Ishikawa (cell line): ENCODE measurements around the gene MYLK.
A peak's percentile ranks its signal among the peaks of the same experiment; 100 is the strongest.

Experiments used
- CEBPB ChIP-seq: IDR thresholded peaks from 2 replicates; pipeline ENCODE4 v1.6.1; 2012
- CREB1 ChIP-seq: IDR thresholded peaks from 2 replicates; pipeline ENCODE4 v1.6.1; 2012; ENCODE audit warnings: low read depth
- EGR1 ChIP-seq: IDR thresholded peaks from 2 replicates; pipeline ENCODE4 v1.6.1; 2012
- EP300 ChIP-seq: IDR thresholded peaks from 2 replicates; pipeline ENCODE4 v1.6.1; 2012; ENCODE audit warnings: borderline replicate concordance
- FOXM1 ChIP-seq: IDR thresholded peaks from 2 replicates; pipeline ENCODE4 v1.6.1; 2012; ENCODE audit warnings: low read depth, borderline replicate concordance
- NFIC ChIP-seq: IDR thresholded peaks from 2 replicates; pipeline ENCODE4 v1.6.1; 2012
- RAD21 ChIP-seq: IDR thresholded peaks from 2 replicates; pipeline ENCODE4 v1.6.1; 2012; ENCODE audit warnings: low read depth
- TAF1 ChIP-seq: IDR thresholded peaks from 2 replicates; pipeline ENCODE4 v1.6.1; 2012; ENCODE audit warnings: low read depth, mild to moderate bottlenecking
- TCF12 ChIP-seq: IDR thresholded peaks from 2 replicates; pipeline ENCODE4 v1.6.1; 2012; ENCODE audit warnings: low read depth
- TEAD4 ChIP-seq: IDR thresholded peaks from 2 replicates; pipeline ENCODE4 v1.6.1; 2012
- YY1 ChIP-seq: IDR thresholded peaks from 2 replicates; pipeline ENCODE4 v1.6.1; 2012; ENCODE audit warnings: low read depth
- ZBTB7A ChIP-seq: IDR thresholded peaks from 2 replicates; pipeline ENCODE4 v1.6.1; 2012; ENCODE audit warnings: low read depth
- TF ChIP-seq, protein P1 (sequence below): IDR thresholded peaks from 2 replicates; pipeline ENCODE4 v1.6.1; 2012
- TF ChIP-seq, protein P2 (sequence below): IDR thresholded peaks from 2 replicates; pipeline ENCODE4 v1.6.1; 2012; ENCODE audit warnings: low read depth, mild to moderate bottlenecking
- TF ChIP-seq, protein P3 (sequence below): IDR thresholded peaks from 2 replicates; pipeline ENCODE4 v1.6.1; 2012

The MYLK gene

DNA sequence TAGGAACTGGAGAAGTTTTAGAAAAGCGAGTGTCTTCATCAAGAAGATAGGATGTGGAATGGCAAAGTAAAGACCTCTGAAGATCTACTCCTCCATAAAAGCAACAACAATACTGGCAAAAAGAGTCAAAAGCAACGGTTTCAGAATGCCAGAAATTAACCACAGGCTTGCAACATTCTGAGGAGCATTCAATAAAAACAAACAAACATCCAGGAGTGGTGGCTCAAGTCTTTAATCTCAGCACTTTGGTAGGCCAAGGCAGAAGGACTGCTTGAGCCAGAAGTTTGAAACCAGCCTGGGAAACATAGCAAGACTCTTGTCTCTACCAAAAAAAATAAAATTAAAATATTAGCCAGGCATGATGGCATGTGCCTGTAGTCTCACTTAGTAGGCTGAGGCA lies 156.1 kb downstream of the MYLK start:
- TF ChIP-seq, protein P1, sequence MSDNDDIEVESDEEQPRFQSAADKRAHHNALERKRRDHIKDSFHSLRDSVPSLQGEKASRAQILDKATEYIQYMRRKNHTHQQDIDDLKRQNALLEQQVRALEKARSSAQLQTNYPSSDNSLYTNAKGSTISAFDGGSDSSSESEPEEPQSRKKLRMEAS, result no peak
- no peak for TF ChIP-seq TEAD4
- no peak for TF ChIP-seq TAF1
- TF ChIP-seq, protein P2, sequence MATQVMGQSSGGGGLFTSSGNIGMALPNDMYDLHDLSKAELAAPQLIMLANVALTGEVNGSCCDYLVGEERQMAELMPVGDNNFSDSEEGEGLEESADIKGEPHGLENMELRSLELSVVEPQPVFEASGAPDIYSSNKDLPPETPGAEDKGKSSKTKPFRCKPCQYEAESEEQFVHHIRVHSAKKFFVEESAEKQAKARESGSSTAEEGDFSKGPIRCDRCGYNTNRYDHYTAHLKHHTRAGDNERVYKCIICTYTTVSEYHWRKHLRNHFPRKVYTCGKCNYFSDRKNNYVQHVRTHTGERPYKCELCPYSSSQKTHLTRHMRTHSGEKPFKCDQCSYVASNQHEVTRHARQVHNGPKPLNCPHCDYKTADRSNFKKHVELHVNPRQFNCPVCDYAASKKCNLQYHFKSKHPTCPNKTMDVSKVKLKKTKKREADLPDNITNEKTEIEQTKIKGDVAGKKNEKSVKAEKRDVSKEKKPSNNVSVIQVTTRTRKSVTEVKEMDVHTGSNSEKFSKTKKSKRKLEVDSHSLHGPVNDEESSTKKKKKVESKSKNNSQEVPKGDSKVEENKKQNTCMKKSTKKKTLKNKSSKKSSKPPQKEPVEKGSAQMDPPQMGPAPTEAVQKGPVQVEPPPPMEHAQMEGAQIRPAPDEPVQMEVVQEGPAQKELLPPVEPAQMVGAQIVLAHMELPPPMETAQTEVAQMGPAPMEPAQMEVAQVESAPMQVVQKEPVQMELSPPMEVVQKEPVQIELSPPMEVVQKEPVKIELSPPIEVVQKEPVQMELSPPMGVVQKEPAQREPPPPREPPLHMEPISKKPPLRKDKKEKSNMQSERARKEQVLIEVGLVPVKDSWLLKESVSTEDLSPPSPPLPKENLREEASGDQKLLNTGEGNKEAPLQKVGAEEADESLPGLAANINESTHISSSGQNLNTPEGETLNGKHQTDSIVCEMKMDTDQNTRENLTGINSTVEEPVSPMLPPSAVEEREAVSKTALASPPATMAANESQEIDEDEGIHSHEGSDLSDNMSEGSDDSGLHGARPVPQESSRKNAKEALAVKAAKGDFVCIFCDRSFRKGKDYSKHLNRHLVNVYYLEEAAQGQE, result no peak
- no peak for TF ChIP-seq EGR1
- TF ChIP-seq ZBTB7A, result no peak
- TF ChIP-seq TCF12, result no peak
- no peak for TF ChIP-seq NFIC
- no peak for TF ChIP-seq CEBPB
- TF ChIP-seq, protein P3, sequence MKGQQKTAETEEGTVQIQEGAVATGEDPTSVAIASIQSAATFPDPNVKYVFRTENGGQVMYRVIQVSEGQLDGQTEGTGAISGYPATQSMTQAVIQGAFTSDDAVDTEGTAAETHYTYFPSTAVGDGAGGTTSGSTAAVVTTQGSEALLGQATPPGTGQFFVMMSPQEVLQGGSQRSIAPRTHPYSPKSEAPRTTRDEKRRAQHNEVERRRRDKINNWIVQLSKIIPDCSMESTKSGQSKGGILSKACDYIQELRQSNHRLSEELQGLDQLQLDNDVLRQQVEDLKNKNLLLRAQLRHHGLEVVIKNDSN, result no peak
- no peak for TF ChIP-seq FOXM1
- TF ChIP-seq RAD21, result no peak

DNA sequence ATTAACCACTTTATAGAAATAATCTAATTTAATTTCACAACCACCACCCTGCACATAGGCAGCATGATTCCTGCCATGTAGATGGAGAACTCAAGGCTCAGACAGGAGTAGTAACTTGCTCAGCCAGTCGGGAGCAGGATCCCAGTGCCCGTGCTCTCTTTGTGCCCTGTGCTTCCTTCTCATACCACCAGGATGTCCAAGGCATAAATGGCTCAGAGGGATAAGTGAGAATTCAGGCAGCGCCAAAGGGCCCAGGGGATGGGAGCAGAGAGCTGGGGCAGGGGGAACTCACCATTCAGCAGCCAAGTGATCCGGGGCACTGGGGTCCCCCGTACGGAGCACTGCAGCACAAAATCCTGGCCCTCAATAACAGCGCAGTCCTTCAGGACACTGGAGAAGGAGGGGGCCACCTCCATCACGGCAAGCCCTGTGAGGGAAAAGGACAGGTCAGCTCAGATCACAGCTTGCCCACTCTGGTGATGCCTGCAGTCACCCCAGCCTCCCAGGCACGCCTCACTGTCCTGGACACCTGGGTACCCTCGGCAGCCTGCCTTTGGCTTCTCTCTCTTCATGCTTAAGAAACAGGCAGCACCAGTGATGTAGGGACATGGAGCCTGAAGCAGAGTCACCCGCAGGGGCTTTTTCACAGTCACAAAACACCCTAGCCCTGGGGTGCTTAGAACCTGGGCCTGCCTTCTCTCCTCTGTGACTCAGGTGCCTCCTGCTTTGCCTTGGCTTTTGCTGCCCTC lies 158.3 kb downstream of the MYLK start:
- TF ChIP-seq TEAD4, result no peak
- TF ChIP-seq, protein P3, result no peak
- TF ChIP-seq CEBPB, result no peak
- no peak for TF ChIP-seq CREB1
- TF ChIP-seq EP300, result no peak
- TF ChIP-seq, protein P1, result no peak
- no peak for TF ChIP-seq FOXM1
- TF ChIP-seq, protein P2, result no peak
- TF ChIP-seq YY1, result no peak
- TF ChIP-seq ZBTB7A, result no peak
- TF ChIP-seq EGR1, result no peak
- no peak for TF ChIP-seq NFIC
- TF ChIP-seq RAD21, result no peak
- TF ChIP-seq TCF12, result no peak
- no peak for TF ChIP-seq TAF1

DNA sequence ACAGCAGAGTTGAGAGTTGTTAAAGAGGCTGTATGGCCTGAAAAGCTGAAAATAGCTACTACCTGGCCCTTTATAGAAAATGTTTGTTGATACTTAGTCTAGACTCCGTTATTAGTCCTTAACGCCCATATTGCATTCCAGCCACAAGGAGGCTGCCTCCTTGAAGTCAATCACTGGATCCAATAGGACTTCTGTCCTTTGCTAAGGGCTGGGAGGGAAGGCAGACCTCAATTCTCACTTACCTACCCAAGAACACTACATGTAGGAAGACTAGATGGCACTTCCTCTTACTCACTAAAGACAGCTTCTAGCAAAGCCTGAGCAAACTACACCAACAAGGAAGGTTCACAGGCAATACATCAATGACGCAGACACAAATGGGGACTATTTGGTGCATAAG lies 159.8 kb downstream of the MYLK start:
- TF ChIP-seq TEAD4, result peak; percentile 72
- TF ChIP-seq, protein P2, result no peak

DNA sequence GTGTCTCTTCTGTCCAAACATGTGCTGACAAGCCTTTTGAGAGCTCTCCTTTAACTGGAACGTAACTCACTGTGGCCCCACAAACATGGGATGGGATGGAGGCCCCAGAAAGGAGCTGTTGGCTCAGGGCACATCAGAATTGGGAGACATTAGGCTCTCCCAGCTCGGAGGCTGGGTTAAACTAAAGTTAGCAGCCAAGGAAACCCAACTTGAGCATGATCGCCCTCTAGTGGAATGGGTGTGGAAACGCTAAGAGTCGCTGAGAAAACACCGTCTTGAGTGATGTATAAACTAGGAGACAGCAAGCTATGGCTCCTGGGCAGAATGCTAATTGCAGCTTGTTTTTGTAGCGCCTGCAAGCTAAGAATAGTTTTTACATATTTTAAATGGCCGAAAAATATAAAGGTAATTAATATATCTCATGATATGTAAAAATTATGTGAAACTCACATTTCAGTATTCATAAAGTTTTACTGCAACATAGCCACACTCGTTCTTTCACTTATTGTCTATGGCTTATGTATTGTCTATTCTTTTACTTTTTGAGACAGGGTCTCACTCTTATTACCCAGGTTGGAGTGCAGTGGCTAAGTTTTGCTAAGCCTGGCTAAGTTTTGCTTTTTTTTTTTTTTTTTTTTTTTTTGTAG lies 160.5 kb downstream of the MYLK start:
- TF ChIP-seq ZBTB7A (no peak), EP300 (no peak), NFIC (no peak), TCF12 (no peak), TAF1 (no peak), CEBPB (no peak), RAD21 (peak; percentile 82), TEAD4 (no peak), YY1 (0 out of 2 replicates have a peak, but pooled peaks have one; percentile 23), CREB1 (peak; percentile 87), FOXM1 (no peak)
- TF ChIP-seq, protein P3, result no peak
- TF ChIP-seq, protein P2, result no peak
